GM18858 (cell line): ENCODE data around the gene TAS1R2.

Experiments
- ATAC-seq: cut with Tn5 transposase; IDR thresholded peaks from one replicate; pipeline ENCODE4 v1.9.1; 2021; ENCODE audit not compliant: unreplicated experiment

TAS1R2 gene

DNA sequence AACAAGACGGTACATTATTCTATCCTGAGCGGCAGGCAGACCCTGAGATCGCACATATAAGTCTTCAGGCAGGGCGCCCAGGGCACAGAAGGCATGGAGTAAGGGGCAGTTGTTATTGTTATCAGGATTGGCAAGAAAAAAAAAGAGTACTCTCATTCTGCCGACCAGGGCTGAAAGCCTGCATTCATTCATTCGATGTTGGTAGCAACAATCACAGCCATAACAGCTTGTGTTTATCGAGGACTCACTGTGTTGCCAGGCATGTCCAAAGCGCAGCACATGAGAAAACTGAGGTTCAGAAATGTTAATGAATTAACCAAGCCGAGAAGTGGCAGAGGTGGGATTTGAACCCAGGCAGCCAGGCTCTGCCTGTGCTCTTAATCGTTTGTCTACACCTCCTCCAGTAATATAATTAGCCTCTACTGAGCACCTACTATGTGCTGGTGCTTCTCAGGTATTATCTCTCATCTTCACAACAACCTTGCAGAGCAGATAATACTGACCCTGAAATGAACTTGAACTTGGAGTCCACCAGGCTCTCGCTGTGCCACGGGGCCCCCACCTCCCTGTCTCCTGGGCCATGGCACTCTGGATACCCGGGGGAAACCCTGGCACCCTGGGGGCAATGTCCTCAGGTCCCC lies 56.2 kb downstream of the TAS1R2 start:
- no peak for ATAC-seq

DNA sequence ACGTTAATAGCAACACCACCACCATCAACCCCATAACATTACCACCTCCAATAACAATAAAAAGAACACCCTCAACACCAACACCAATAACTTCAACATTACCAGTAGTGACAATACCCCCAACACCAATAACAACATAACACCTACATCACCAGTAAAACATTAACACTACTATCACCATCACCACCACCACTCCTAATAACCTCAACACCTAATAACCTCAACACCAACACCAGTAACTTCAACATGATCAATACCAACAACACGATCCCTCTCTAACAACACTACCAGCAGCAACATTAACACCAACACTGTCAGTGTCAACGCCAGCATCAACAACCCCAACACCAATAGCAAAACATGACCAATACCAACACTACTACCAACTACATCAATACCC lies 57.2 kb downstream of the TAS1R2 start:
- no peak for ATAC-seq

- ATAC-seq: no peak
Observed at GRCh38 chr1:18800258-18800657, 59.2 kb downstream of the TAS1R2 start.

- ATAC-seq: no peak
Observed at GRCh38 chr1:18799454-18799853, 60.0 kb downstream of the TAS1R2 start.

DNA sequence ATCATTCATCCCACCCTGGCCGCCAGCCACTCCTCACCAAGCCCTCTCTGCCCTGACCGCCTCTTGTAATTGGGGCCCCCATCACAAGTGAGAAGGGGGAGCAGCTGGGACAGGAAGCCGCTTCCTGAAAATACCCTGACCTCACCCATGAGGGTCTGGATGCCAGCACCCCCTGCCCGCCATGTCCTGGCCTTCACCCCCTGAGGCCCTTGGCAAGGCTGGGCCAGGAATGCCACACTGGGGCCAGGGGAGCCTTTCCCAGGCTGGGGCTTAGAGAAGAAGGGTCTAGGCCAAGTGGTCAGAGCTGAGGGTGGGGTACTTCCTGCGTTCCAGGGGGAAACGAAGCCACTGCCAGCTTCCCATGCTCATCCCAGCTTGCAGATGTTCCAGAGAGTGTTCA lies 60.5 kb downstream of the TAS1R2 start:
- no peak for ATAC-seq

GRCh38 chr1:18798533-18798932 lies 60.9 kb downstream of the TAS1R2 start:
- no peak for ATAC-seq

DNA sequence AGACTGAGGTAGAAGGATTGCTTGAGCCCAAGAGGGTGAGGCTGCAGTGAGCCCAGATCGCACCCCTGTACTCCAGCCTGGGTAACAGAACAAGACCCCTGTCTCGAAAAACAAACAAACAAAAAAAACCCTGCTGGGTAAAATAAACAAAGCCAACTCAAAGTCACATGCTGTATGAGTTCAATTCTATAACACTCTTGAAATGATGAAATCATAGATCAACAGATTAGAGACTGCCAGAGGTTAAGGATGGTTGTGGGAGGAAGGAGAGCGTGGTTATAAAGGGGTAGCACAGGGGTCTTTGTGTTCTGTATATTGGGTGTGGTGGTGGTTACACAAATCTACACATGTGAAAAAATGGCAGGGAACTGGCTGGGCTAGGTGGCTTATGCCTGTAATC lies 62.5 kb downstream of the TAS1R2 start:
- ATAC-seq: no peak

GRCh38 chr1:18795002-18795689 lies 64.3 kb downstream of the TAS1R2 start:
- no peak for ATAC-seq

GRCh38 chr1:18794561-18794960 lies 64.9 kb downstream of the TAS1R2 start:
- no peak for ATAC-seq

DNA sequence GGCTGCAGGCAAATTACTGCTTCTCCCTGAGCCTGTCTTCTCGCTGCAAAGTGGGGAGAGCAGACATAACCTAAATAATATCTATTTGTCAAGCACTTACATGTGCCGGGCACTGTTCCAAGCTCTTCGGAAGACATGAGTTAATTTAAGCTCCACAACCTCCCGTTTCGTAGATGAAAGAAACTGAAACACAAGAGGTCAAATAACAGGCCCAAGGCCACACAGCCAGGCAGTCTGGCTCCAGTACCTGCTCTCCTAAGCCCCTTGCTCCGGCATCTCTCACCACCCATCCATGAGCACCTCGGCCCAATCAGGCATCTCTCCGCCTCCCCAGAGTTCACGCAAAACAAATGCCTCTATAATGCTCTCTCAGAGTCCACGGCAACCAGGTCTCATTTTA lies 65.4 kb downstream of the TAS1R2 start:
- ATAC-seq: no peak

DNA sequence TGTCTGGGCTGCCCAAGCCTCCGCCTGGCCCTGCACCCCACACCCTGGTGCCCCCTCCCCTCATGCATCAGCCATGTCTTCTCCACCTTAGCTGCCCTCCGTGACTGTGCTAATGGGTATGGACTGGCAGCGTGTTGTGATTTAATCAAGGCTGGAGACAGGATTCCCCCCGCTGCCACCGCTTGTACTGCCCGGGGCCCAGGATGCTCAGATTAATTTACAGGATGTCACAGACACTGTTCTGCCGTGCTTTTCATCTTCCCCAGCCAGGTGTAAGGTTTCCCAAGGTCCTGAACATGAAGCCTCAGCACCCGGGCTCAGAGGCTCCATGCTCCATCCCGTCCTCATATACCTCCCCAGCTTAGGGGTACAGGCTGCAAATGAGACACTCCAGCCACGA lies 66.3 kb downstream of the TAS1R2 start:
- ATAC-seq: no peak

DNA sequence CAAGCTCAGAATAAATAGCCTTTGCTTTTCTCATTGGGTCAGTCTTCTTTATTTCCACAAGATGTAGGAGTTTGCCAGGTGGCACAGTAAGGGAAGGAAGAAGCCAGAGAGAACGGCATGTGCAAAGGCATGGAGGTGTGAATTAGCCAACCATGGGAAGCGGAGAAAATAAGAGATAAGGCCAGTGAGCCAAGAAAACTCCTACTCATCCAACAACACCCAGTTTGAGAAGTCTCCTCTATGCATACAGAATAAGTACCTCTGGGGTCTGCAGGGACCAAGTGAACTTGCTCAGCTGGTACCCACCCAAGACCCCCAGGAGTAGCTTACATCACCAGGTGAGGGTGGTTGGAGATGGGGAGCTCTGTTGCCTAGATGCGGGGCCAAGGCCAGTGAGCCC lies 66.7 kb downstream of the TAS1R2 start:
- no peak for ATAC-seq
